ENCODE results near the gene DHRS12. TPM values are rescaled to one million over a fixed set of nuclear protein-coding genes. Genes with fewer than 3 reads are reported as not detected.

DHRS12 gene
- polyA plus RNA-seq, 2 donors, result 9.5 to 11.7 TPM

- peaks cover 3 to 9% of the 10 kb centered on the region in 2 donors for H3K36me3 ChIP-seq (ENCODE audit: control insufficient read depth in 2 of 2, insufficient read depth in 2 of 2, low read length in 1 of 2)
- H3K9me3 ChIP-seq (ENCODE audit: control insufficient read depth in 2 of 2, insufficient read depth in 1 of 2, low read depth in 1 of 2, low read length in 1 of 2), result no peaks in the 10 kb centered on the region
- H3K4me3 ChIP-seq (ENCODE audit: low read depth in 1 of 2, low read length in 2 of 2), result no peak overlapping the region
- H3K27me3 ChIP-seq (ENCODE audit: control insufficient read depth in 1 of 2, insufficient read depth in 2 of 2, low read length in 2 of 2), result no peaks in the 10 kb centered on the region
- 85 to 88% methylated on average over 2 of the region's 2 CpGs for WGBS, 2 donors
- H3K27ac ChIP-seq (ENCODE audit: low read depth in 2 of 2, low read length in 1 of 2), result no peak overlapping the region
- no peaks in the 10 kb centered on the region for H3K4me1 ChIP-seq (ENCODE audit: control insufficient read depth in 2 of 2, insufficient read depth in 2 of 2, low read length in 1 of 2)
Observed at GRCh38 chr13:51738226-51738905, 65.6 kb downstream of the DHRS12 start.

GRCh38 chr13:51737609-51738008 is 66.4 kb downstream of the DHRS12 start:
- H3K36me3 ChIP-seq (ENCODE audit: control insufficient read depth in 2 of 2, insufficient read depth in 2 of 2, low read length in 1 of 2), result peaks cover 3 to 9% of the 10 kb centered on the region in 2 donors
- no peak overlapping the region for H3K27ac ChIP-seq (ENCODE audit: low read depth in 2 of 2, low read length in 1 of 2)
- no peaks in the 10 kb centered on the region for H3K27me3 ChIP-seq (ENCODE audit: control insufficient read depth in 1 of 2, insufficient read depth in 2 of 2, low read length in 2 of 2)
- no peaks in the 10 kb centered on the region for H3K9me3 ChIP-seq (ENCODE audit: control insufficient read depth in 2 of 2, insufficient read depth in 1 of 2, low read depth in 1 of 2, low read length in 1 of 2)
- no peak overlapping the region for H3K4me3 ChIP-seq (ENCODE audit: low read depth in 1 of 2, low read length in 2 of 2)
- no peaks in the 10 kb centered on the region for H3K4me1 ChIP-seq (ENCODE audit: control insufficient read depth in 2 of 2, insufficient read depth in 2 of 2, low read length in 1 of 2)
- WGBS, 2 donors, result 80 to 89% methylated on average over 3 of the region's 3 CpGs

DNA sequence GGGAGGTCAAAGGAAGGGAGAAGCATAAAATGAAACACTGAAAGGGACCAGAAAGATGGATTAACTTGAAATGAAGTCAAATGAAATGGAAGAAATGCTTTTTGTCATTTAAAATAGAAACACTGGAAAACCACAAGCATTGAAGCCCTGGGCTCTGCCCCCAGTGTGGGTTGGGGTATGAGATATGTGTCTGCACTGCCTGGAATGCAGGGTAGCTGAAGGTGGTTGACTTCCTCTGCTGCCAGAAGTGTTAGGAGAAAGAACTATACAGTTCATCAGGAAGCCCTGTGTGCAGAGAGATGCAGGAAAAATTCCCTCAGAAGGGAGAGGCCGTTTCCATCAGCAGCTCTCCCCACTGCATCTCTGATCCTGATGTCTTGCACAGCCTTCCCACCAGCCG is 69.2 kb downstream of the DHRS12 start:
- 88 to 90% methylated on average over 2 of the region's 2 CpGs for WGBS, 2 donors
- Histone ChIP-seq H3K36me3 (ENCODE audit: control insufficient read depth in 2 of 2, insufficient read depth in 2 of 2, low read length in 1 of 2) (peaks cover 0 to 9% of the 10 kb centered on the region in 2 donors), H3K4me1 (ENCODE audit: control insufficient read depth in 2 of 2, insufficient read depth in 2 of 2, low read length in 1 of 2) (peaks cover 3 to 8% of the 10 kb centered on the region in 2 donors), H3K27me3 (ENCODE audit: control insufficient read depth in 1 of 2, insufficient read depth in 2 of 2, low read length in 2 of 2) (no peaks in the 10 kb centered on the region), H3K4me3 (ENCODE audit: low read depth in 1 of 2, low read length in 2 of 2) (no peak overlapping the region), H3K27ac (ENCODE audit: low read depth in 2 of 2, low read length in 1 of 2) (no peak overlapping the region), H3K9me3 (ENCODE audit: control insufficient read depth in 2 of 2, insufficient read depth in 1 of 2, low read depth in 1 of 2, low read length in 1 of 2) (no peaks in the 10 kb centered on the region)

- peaks cover 3 to 11% of the 10 kb centered on the region in 2 donors for H3K4me1 ChIP-seq (ENCODE audit: control insufficient read depth in 2 of 2, insufficient read depth in 2 of 2, low read length in 1 of 2)
- peaks cover 0 to 3% of the 10 kb centered on the region in 2 donors for H3K36me3 ChIP-seq (ENCODE audit: control insufficient read depth in 2 of 2, insufficient read depth in 2 of 2, low read length in 1 of 2)
- 72 to 77% methylated on average over 3 of the region's 3 CpGs for WGBS, 2 donors
- no peak overlapping the region for H3K4me3 ChIP-seq (ENCODE audit: low read depth in 1 of 2, low read length in 2 of 2)
- H3K27ac ChIP-seq (ENCODE audit: low read depth in 2 of 2, low read length in 1 of 2), result peak overlapping the region; percentile 36 to 70
- no peaks in the 10 kb centered on the region for H3K9me3 ChIP-seq (ENCODE audit: control insufficient read depth in 2 of 2, insufficient read depth in 1 of 2, low read depth in 1 of 2, low read length in 1 of 2)
- no peaks in the 10 kb centered on the region for H3K27me3 ChIP-seq (ENCODE audit: control insufficient read depth in 1 of 2, insufficient read depth in 2 of 2, low read length in 2 of 2)
Observed at GRCh38 chr13:51733374-51734298, 70.3 kb downstream of the DHRS12 start.

GRCh38 chr13:51731759-51732158 is 72.2 kb downstream of the DHRS12 start:
- H3K4me3 ChIP-seq (ENCODE audit: low read depth in 1 of 2, low read length in 2 of 2), result no peak overlapping the region
- peaks cover 0 to 3% of the 10 kb centered on the region in 2 donors for H3K36me3 ChIP-seq (ENCODE audit: control insufficient read depth in 2 of 2, insufficient read depth in 2 of 2, low read length in 1 of 2)
- H3K4me1 ChIP-seq (ENCODE audit: control insufficient read depth in 2 of 2, insufficient read depth in 2 of 2, low read length in 1 of 2), result peaks cover 3 to 11% of the 10 kb centered on the region in 2 donors
- no peaks in the 10 kb centered on the region for H3K27me3 ChIP-seq (ENCODE audit: control insufficient read depth in 1 of 2, insufficient read depth in 2 of 2, low read length in 2 of 2)
- no peaks in the 10 kb centered on the region for H3K9me3 ChIP-seq (ENCODE audit: control insufficient read depth in 2 of 2, insufficient read depth in 1 of 2, low read depth in 1 of 2, low read length in 1 of 2)
- 61 to 64% methylated on average over 4 of the region's 4 CpGs for WGBS, 2 donors
- no peak overlapping the region for H3K27ac ChIP-seq (ENCODE audit: low read depth in 2 of 2, low read length in 1 of 2)

DNA sequence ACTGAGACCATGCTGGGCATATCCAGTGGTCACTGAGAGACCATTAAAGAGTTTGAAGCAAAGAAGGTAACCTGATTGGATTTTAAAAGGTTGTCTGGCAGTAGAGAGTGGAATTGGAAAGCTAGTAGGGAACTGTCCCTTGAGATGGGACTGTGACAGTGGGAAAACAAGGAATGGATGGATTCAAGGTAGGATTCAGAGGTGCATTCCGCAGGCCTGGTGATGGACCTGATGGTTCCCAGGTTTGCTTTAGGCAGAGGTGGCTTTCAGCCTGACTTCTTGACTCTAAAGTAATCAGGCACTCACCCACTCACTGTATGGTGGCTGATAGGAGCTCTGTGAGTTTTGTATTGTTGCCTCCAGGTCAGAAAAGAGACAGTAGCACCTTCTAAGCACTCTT is 73.0 kb downstream of the DHRS12 start:
- no peaks in the 10 kb centered on the region for H3K27me3 ChIP-seq (ENCODE audit: control insufficient read depth in 1 of 2, insufficient read depth in 2 of 2, low read length in 2 of 2)
- H3K4me1 ChIP-seq (ENCODE audit: control insufficient read depth in 2 of 2, insufficient read depth in 2 of 2, low read length in 1 of 2), result peaks cover 3 to 11% of the 10 kb centered on the region in 2 donors
- no peak overlapping the region for H3K4me3 ChIP-seq (ENCODE audit: low read depth in 1 of 2, low read length in 2 of 2)
- H3K27ac ChIP-seq (ENCODE audit: low read depth in 2 of 2, low read length in 1 of 2), result peak overlapping the region in 1 of 2 donors; percentile 67
- WGBS, 2 donors, result 95 to 100% methylated on average over 1 of the region's 1 CpG
- H3K9me3 ChIP-seq (ENCODE audit: control insufficient read depth in 2 of 2, insufficient read depth in 1 of 2, low read depth in 1 of 2, low read length in 1 of 2), result no peaks in the 10 kb centered on the region
- H3K36me3 ChIP-seq (ENCODE audit: control insufficient read depth in 2 of 2, insufficient read depth in 2 of 2, low read length in 1 of 2), result peaks cover 0 to 3% of the 10 kb centered on the region in 2 donors

DNA sequence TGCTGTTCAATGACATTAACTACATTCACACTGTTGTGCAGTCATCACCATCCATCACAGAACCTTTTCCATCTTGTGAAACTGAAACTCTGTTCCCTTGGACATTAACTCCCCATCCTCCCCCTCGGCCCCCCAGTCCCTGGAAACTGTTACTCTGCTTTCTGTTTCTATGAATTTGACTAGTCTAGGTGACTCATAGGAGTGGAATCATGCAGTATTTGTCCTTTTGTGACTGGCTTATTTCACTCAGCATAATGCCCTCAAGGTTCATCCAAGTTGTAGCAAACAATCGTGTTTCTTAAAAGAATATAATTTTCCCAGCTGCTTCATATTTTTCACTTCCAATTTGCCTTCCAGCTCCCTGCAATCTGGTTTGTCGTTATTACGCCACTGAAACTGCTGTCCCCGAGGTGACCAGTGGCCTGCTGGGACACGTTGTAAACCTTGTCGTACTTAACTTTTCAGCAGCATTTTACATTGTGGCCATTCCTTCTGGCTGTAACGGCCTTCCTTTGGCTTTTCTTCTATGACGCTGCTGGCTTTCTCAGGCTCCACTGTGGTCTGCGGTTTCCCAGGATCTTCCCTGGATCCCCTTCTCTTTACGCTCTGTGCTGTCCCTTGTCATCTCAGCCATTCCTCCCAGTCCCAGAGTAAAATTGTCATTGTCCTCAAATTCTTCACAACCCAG is 74.0 kb downstream of the DHRS12 start:
- H3K4me1 ChIP-seq (ENCODE audit: control insufficient read depth in 2 of 2, insufficient read depth in 2 of 2, low read length in 1 of 2), result peaks cover 3 to 11% of the 10 kb centered on the region in 2 donors
- H3K9me3 ChIP-seq (ENCODE audit: control insufficient read depth in 2 of 2, insufficient read depth in 1 of 2, low read depth in 1 of 2, low read length in 1 of 2), result no peaks in the 10 kb centered on the region
- H3K27me3 ChIP-seq (ENCODE audit: control insufficient read depth in 1 of 2, insufficient read depth in 2 of 2, low read length in 2 of 2), result no peaks in the 10 kb centered on the region
- peak overlapping the region; percentile 50 to 67 for H3K27ac ChIP-seq (ENCODE audit: low read depth in 2 of 2, low read length in 1 of 2)
- H3K36me3 ChIP-seq (ENCODE audit: control insufficient read depth in 2 of 2, insufficient read depth in 2 of 2, low read length in 1 of 2), result peaks cover 0 to 2% of the 10 kb centered on the region in 2 donors
- 42 to 60% methylated on average over 11 of the region's 11 CpGs for WGBS, 2 donors
- H3K4me3 ChIP-seq (ENCODE audit: low read depth in 1 of 2, low read length in 2 of 2), result no peak overlapping the region

GRCh38 chr13:51728972-51729371 is 75.0 kb downstream of the DHRS12 start:
- Histone ChIP-seq H3K36me3 (ENCODE audit: control insufficient read depth in 2 of 2, insufficient read depth in 2 of 2, low read length in 1 of 2) (no peaks in the 10 kb centered on the region), H3K27ac (ENCODE audit: low read depth in 2 of 2, low read length in 1 of 2) (peak overlapping the region in 1 of 2 donors; percentile 47), H3K27me3 (ENCODE audit: control insufficient read depth in 1 of 2, insufficient read depth in 2 of 2, low read length in 2 of 2) (no peaks in the 10 kb centered on the region), H3K4me1 (ENCODE audit: control insufficient read depth in 2 of 2, insufficient read depth in 2 of 2, low read length in 1 of 2) (peaks cover 3 to 11% of the 10 kb centered on the region in 2 donors), H3K9me3 (ENCODE audit: control insufficient read depth in 2 of 2, insufficient read depth in 1 of 2, low read depth in 1 of 2, low read length in 1 of 2) (no peaks in the 10 kb centered on the region), H3K4me3 (ENCODE audit: low read depth in 1 of 2, low read length in 2 of 2) (no peak overlapping the region)
- 85% methylated on average over 10 of the region's 10 CpGs for WGBS, 2 donors

DNA sequence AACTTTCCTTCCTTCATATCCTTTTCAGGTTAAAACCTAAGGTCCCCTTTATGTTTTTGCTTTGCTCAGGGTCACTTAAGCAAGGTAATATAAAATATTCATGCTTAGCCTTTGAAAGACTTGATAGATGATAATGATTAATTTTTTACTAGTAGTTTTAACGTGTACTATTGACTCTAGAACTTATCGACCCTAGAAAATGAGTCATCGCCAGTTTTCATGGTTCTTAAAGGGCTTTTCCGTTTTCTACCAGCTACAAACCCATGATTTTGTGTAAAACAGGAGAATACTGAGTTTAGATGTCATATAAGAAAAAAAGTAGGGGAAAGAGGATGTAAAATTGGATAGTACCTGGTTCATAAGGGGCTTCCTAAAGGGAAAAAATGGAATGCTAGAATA is 75.7 kb downstream of the DHRS12 start:
- WGBS, 2 donors, result 63 to 79% methylated on average over 4 of the region's 4 CpGs
- H3K27ac ChIP-seq (ENCODE audit: low read depth in 2 of 2, low read length in 1 of 2), result no peak overlapping the region
- peaks cover 3 to 11% of the 10 kb centered on the region in 2 donors for H3K4me1 ChIP-seq (ENCODE audit: control insufficient read depth in 2 of 2, insufficient read depth in 2 of 2, low read length in 1 of 2)

More for the DNA sequence above, 75.7 kb downstream of the DHRS12 start:
- H3K9me3 ChIP-seq (ENCODE audit: control insufficient read depth in 2 of 2, insufficient read depth in 1 of 2, low read depth in 1 of 2, low read length in 1 of 2), result no peaks in the 10 kb centered on the region
- H3K27me3 ChIP-seq (ENCODE audit: control insufficient read depth in 1 of 2, insufficient read depth in 2 of 2, low read length in 2 of 2), result no peaks in the 10 kb centered on the region
- no peaks in the 10 kb centered on the region for H3K36me3 ChIP-seq (ENCODE audit: control insufficient read depth in 2 of 2, insufficient read depth in 2 of 2, low read length in 1 of 2)
- no peak overlapping the region for H3K4me3 ChIP-seq (ENCODE audit: low read depth in 1 of 2, low read length in 2 of 2)
